MCF 10A (cell line): ENCODE data around the gene FOXP2. TPM values are rescaled to one million over a fixed set of nuclear protein-coding genes. Genes with fewer than 3 reads are reported as not detected.
A peak's percentile ranks its signal among the peaks of the same experiment; 100 is the strongest.
"Not testable (repeated sequence)": the region's sequence is repeated elsewhere in the genome, so short reads cannot be mapped to it uniquely, and the experiment has no call there.

Experiments used
- BruUV-seq: library from RNA; stranded (reverse); fragments of 400-500 nt; replicated peaks from 2 replicates; lab custom pipeline; 2021; lab: Mats Ljungman, UMichigan
- CTCF ChIA-PET: fragments of 300-600 bp; sonication (Branson Sonifier 250); formaldehyde crosslinking; extraction: SDS; loops from one replicate; lab custom pipeline; 2021; ENCODE audit warnings: antibody characterized with exemption, inconsistent platforms; lab: Yijun Ruan, JAX
- POLR2A ChIA-PET: fragments of 300-600, 350-650 bp; sonication (Branson Sonifier 250); formaldehyde crosslinking; extraction: SDS; loops from one replicate; lab custom pipeline; 2020; ENCODE audit warnings: antibody characterized with exemption, inconsistent platforms; lab: Yijun Ruan, JAX
- DNase-seq: peaks from one replicate; pipeline ENCODE4 v3.0.0-alpha.2; 2018; ENCODE audit not compliant: unreplicated experiment
- H3K27ac Mint-ChIP-seq: one replicate; pipeline ENCODE4 v1.8.0; 2022; ENCODE audit warnings: mild to moderate bottlenecking, low read depth, mixed read lengths; ENCODE audit not compliant: unreplicated experiment
- H3K27me3 Mint-ChIP-seq: one replicate; pipeline ENCODE4 v1.8.0; 2022; ENCODE audit warnings: mixed read lengths; ENCODE audit not compliant: insufficient read depth, unreplicated experiment
- H3K36me3 Mint-ChIP-seq: one replicate; pipeline ENCODE4 v1.8.0; 2022; ENCODE audit warnings: mild to moderate bottlenecking, moderate library complexity, mixed read lengths; ENCODE audit not compliant: insufficient read depth, unreplicated experiment
- H3K4me1 Mint-ChIP-seq: one replicate; pipeline ENCODE4 v1.8.0; 2022; ENCODE audit warnings: mixed read lengths; ENCODE audit not compliant: insufficient read depth, unreplicated experiment
- H3K4me3 Mint-ChIP-seq: one replicate; pipeline ENCODE4 v1.8.0; 2022; ENCODE audit warnings: mild to moderate bottlenecking, moderate library complexity, mixed read lengths; ENCODE audit not compliant: unreplicated experiment
- H3K9me3 Mint-ChIP-seq: one replicate; pipeline ENCODE4 v1.8.0; 2022; ENCODE audit warnings: mixed read lengths; ENCODE audit not compliant: unreplicated experiment
- intact Hi-C: fragments of 100-400 bp; cut with micrococcal nuclease; formaldehyde crosslinking; loops from 2 replicates; pipeline ENCODE4 v1.14.1; 2022
- total RNA-seq: library from RNA; stranded (reverse); gene quantifications from 2 replicates; pipeline ENCODE4 v1.2.3, GENCODE V29; 2022
- TF ChIP-seq, protein P1 (sequence below): fragments of 200-600 bp; IDR thresholded peaks from one replicate; pipeline ENCODE4 v1.8.0; 2022; ENCODE audit warnings: antibody characterized with exemption, mild to moderate bottlenecking; ENCODE audit not compliant: unreplicated experiment

Gene FOXP2
- total RNA-seq, 1 experiment from 2014 or later: not detected

DNA sequence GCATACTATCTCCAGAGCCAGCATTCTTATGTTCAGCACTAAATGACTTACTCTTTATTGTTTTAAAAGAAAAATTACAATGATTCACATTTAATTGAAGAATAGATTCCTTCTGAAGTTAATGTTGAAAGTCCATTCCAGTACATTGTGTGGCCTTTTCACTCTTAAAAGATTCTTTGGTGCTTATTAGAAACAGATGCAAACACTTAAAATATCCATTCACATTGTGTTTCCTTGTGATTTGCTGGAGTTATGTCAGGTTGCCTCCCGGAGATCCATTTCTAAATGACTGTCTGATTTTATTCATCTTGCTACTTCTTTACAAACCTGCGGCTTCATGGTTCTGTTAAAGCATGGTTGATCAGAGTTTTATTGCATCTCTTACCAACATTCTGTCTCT is 152.8 kb downstream of the FOXP2 start:
- Mint-ChIP-seq H3K36me3 (no peaks in the 10 kb centered on the region), H3K4me3 (no peak overlapping the region), H3K9me3 (no peaks in the 10 kb centered on the region), H3K27me3 (peaks cover 37% of the 10 kb centered on the region), H3K4me1 (no peaks in the 10 kb centered on the region), H3K27ac (no peak overlapping the region)
- no peak for DNase-seq
- TF ChIP-seq, protein P1, sequence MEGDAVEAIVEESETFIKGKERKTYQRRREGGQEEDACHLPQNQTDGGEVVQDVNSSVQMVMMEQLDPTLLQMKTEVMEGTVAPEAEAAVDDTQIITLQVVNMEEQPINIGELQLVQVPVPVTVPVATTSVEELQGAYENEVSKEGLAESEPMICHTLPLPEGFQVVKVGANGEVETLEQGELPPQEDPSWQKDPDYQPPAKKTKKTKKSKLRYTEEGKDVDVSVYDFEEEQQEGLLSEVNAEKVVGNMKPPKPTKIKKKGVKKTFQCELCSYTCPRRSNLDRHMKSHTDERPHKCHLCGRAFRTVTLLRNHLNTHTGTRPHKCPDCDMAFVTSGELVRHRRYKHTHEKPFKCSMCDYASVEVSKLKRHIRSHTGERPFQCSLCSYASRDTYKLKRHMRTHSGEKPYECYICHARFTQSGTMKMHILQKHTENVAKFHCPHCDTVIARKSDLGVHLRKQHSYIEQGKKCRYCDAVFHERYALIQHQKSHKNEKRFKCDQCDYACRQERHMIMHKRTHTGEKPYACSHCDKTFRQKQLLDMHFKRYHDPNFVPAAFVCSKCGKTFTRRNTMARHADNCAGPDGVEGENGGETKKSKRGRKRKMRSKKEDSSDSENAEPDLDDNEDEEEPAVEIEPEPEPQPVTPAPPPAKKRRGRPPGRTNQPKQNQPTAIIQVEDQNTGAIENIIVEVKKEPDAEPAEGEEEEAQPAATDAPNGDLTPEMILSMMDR: no peak
- ChIA-PET POLR2A (interaction anchor here (0.7 kb wide), 1 partner anchor 420 kb away, joined by 3 read pairs; no protein-coding TSS in a partner anchor), CTCF (no interaction called here)
- intact Hi-C loops: no loop called here
- BruUV-seq: no TSS peak

DNA sequence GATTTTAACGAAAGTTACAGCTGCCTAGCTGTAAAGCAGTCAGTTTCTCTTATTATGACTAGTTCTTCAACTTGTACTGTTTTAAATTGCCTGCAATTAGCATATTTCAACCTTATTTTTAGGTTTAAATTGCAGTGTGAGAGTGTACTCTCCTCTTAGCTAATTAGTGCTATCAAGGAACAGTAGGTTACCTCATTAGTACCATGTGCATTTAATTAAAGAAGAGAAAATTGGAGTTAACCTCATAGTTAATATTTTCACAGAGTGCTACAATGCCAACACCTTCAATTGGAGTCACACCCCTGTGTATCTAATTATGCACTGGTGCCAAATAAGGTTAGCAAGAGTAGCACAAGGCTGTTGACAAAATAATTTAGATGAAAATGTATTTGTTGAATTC is 154.6 kb downstream of the FOXP2 start:
- H3K27ac Mint-ChIP-seq: no peak overlapping the region

DNA sequence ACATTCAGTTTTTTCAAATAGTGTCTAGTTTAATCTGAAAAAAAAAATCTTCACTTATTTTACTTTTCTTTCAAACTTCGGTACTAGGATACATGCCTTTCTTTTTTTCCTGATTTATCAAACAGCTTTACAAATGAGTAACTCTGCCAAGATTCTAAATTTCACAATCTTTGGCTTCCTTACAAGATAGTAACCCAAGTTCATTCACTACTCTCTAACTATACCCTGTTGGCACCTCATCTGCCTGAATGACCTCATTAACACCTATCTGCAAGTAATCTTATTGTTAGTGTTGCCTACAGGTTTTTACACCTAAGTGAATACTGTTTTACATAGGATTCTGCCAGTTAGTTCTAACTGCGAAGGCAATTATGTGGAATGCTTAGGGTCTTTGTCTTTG is 159.8 kb downstream of the FOXP2 start:
- DNase-seq: peak; percentile 36
- no peaks in the 10 kb centered on the region for H3K9me3 Mint-ChIP-seq
- ChIA-PET CTCF (interaction anchor here (0.5 kb wide), 1 partner anchor 118 kb away, joined by 3 read pairs; no protein-coding TSS in a partner anchor), POLR2A (interaction anchor here (0.7 kb wide), 1 partner anchor 14 kb away, joined by 3 read pairs; no protein-coding TSS in a partner anchor)
- no peaks in the 10 kb centered on the region for H3K4me1 Mint-ChIP-seq
- no peak overlapping the region for H3K4me3 Mint-ChIP-seq
- no peak overlapping the region for H3K27ac Mint-ChIP-seq
- intact Hi-C loops: no loop called here
- no peaks in the 10 kb centered on the region for H3K36me3 Mint-ChIP-seq
- TF ChIP-seq, protein P1: no peak
- no TSS peak for BruUV-seq
- peaks cover 2% of the 10 kb centered on the region for H3K27me3 Mint-ChIP-seq

More for the DNA sequence above, 154.6 kb downstream of the FOXP2 start:
- no peak overlapping the region for H3K4me3 Mint-ChIP-seq
- intact Hi-C loops: no loop called here
- H3K9me3 Mint-ChIP-seq: no peaks in the 10 kb centered on the region
- ChIA-PET CTCF (no interaction called here), POLR2A (no interaction called here)
- DNase-seq: no peak
- H3K36me3 Mint-ChIP-seq: no peaks in the 10 kb centered on the region
- peaks cover 37% of the 10 kb centered on the region for H3K27me3 Mint-ChIP-seq
- TF ChIP-seq, protein P1: no peak
- no peaks in the 10 kb centered on the region for H3K4me1 Mint-ChIP-seq
- BruUV-seq: no TSS peak

DNA sequence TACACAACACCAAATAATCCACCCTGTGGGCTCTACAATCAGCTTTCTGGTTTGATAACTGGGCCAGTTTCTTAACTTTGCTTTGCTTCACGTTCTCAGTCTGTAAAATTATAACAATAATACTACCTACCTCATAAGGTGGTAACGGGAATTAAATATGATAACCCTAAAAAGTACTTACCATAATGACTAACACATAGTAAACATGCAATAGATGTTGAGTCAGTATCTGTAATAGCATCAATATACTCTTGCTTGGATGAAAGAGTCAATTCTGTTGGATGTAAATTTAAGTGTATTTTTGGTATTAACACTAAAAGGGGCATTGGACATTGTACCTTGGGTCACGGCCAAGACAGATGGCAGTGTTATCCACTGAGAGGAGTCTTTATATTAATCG is 160.5 kb downstream of the FOXP2 start:
- Mint-ChIP-seq H3K9me3 (no peaks in the 10 kb centered on the region), H3K27me3 (no peaks in the 10 kb centered on the region), H3K4me3 (no peak overlapping the region), H3K4me1 (no peaks in the 10 kb centered on the region), H3K36me3 (no peaks in the 10 kb centered on the region), H3K27ac (no peak overlapping the region)
- TF ChIP-seq, protein P1: no peak
- intact Hi-C loops: no loop called here
- ChIA-PET POLR2A (no interaction called here), CTCF (no interaction called here)
- no peak for DNase-seq
- no TSS peak for BruUV-seq

DNA sequence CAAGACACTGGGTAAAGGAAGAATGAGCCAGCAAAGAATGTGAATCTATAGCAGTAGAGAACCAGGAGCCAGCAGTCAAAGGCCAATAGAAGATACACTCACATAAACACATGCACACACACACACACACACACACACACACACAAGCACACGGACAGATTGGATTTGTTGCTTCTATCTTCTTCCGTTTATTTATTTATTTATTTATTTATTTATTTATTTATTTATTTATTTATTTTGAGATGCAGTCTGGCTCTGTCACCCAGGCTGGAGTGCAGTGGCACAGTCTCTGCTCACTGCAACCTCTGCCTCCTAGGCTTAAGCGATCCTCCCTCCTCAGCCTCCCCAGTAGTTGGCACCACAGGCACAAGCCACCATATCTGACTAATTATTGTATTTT is 166.3 kb downstream of the FOXP2 start:
- intact Hi-C loops, H3K4me1 Mint-ChIP-seq, H3K27me3 Mint-ChIP-seq, H3K9me3 Mint-ChIP-seq, POLR2A ChIA-PET, H3K36me3 Mint-ChIP-seq, CTCF ChIA-PET, H3K27ac Mint-ChIP-seq, H3K4me3 Mint-ChIP-seq, BruUV-seq, DNase-seq: not testable (repeated sequence)
